GM19043 (cell line): Measurements from ENCODE around the gene CAMK2N2.
"Not testable (repeated sequence)": the region's sequence is repeated elsewhere in the genome, so short reads cannot be mapped to it uniquely, and the experiment has no call there.

ENCODE experiments used
- ATAC-seq: cut with Tn5 transposase; IDR thresholded peaks from one replicate; pipeline ENCODE4 v1.9.1; 2021; ENCODE audit warnings: low read depth; ENCODE audit not compliant: unreplicated experiment

CAMK2N2 gene

DNA sequence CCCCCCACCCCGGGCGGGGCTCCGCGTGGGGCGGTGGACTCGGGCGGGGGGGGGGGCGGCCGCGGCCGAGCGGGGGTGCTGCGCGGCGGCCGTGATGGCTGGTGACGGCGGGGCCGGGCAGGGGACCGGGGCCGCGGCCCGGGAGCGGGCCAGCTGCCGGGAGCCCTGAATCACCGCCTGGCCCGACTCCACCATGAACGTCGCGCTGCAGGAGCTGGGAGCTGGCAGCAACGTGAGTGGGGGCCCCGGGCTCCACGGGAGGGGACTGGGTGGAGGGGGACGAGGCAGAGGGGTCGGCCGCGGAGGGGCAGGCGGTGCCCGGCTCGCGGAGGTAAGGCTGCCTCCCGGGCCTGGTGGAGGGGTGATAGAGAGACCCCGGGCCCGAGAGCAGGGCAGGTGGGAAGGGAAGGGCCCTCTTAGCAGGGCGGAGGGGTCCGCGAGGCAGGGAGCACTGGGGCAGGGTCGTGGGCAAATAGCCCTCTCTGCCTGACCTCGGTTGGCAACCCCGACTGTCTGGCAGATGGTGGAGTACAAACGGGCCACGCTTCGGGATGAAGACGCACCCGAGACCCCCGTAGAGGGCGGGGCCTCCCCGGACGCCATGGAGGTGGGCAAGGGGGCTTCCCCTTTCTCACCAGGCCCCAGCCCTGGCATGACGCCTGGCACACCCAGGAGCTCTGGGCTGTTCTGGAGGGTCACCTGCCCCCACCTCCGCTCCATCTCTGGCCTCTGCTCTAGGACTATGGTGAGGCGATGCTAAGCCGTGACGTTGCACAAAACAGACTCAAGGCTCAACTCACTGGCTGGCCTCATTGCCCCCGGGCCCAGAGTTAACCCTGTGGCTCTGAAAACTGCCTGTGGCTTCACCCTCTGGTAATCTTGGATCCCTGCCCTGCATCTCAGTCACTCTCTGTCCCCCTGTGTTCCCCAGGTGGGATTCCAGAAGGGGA lies 14.9 kb upstream of the CAMK2N2 start, which contains the start of gene ECE2:
ECE2 (plus strand) TSS at position 62 of the 950 bp plus-strand sequence; CDS start at position 194, 132 bp downstream.
- ATAC-seq, result no peak

DNA sequence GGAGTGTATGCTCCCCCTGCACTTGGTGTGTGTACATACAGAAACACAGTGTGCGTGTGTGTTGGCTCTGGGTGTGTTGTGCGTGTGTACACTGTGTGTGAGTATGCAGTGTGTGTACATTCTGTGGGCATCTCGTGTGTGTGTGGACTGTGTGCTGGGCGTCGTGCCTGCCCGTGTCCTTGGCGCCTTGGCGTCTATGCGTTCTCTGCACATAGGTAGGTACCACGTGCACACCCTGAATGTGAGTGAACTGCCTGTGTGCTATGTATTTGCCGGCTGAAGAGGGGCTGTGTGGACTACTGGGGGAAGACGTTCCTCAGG lies 14.0 kb upstream of the CAMK2N2 start:
- no peak for ATAC-seq

DNA sequence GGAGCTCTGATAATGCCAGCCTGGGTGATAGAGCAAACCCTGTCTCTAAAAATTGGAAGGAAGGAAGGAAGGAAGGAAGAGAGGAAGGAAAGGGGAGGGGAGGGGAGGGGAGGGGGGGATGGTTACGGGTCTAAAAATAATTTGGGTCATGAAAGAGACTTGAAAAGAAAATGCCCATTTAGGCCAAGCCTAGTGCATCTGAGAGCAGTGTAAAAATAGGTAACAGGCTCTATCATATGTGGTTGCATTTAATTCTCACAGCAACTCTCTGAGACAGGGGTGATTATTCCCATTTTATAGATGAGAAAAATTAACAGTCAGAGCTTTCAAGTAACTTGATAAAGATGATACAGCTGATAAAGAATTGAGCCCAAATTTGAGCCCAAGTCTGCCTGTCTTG lies 10.9 kb upstream of the CAMK2N2 start:
- no peak for ATAC-seq

DNA sequence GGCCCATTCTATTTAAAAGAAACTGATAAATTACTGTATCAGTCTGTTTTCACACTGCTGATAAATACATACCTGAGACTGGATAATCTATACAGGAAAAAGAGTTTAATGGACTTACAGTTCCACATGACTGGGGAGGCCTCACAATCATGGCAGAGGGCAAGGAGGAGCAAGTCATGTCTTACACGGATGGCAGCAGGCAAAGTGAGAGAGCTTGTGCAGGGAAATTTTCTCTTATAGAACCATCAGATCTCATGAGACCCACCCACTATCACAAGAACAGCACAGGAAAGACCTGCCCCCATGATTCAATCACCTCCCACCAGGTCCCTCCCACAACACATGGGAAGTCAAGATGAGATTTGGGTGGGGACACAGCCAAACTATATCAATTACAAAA lies 5.9 kb upstream of the CAMK2N2 start:
- not testable (repeated sequence) for ATAC-seq

GRCh38 chr3:184262764-184263179 lies 1.4 kb upstream of the CAMK2N2 start:
- no peak for ATAC-seq

DNA sequence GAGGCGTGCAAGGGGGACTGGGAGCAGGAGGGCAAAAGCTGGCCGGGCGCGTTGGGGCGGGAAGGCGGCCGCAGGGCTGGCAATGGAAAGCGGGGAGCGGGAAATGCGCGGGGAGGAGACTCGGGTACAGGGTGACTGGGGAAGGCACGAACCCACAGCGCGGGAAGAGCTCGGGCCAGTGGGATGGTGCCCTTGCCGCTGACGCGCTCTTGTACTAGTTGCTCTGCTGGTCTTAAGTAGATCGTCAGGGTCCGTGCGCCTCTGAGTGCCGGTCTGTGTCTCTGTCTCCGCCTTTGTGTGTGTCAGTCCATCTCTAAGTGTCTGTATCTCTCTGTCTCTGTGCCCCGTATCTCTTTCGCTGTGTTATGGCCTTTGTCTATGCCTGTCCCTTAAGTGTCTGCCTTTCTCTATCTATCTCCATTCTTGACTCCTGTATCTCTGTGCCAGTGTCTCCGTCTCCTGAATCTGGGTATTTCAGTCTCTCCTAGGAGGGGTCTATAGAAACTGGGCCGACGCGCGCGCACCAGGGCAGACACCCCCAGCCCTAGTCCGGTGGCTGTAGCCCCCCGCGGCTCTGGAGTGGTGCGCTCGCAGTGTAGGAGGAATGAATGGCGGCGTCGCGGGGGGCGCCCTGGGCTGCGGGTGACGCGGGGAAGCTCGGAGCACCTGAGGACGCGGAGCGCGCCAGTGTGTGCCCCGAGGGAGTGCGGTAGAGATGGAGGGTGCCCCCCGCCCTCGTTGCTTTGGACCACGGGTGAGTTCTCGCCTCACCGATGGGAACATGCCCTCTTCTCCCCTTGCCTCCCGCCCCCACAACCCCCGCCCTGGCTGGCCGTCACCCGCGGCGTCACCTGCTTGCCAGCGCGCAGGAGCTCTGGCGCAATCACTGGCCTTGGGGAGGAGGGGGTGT lies 756 bp upstream of the CAMK2N2 start:
- ATAC-seq, result no peak

GRCh38 chr3:184260724-184261269 lies 556 bp downstream of the CAMK2N2 start:
- ATAC-seq, result no peak

- no peak for ATAC-seq
These were observed 1.3 kb downstream of the CAMK2N2 start for GRCh38 chr3:184259878-184260723.

DNA sequence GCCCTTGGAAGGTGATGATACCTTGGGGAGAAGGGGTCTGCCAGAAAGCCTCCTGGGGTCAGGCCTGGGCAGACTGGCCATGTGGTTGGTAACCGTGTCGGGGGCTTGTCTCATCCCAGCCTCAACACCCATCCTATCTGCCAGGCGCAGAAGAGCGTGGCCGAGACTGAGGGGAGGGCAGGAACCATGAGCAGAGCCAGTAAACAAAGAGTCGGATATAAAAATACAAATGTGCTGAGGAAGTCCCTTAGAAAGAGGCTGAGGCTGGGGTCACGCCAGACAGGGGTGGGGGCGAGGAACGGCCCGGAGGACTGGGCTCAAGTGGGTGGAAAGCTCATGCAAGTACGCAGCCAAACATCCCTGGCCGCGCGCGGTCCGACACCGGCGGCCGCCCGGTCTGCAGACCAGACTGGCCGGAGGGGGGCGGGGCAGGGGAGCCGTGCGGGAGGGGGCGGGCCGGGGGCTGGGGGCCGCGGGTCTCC lies 1.9 kb downstream of the CAMK2N2 start:
- no peak for ATAC-seq

- ATAC-seq, result no peak
These were observed 2.4 kb downstream of the CAMK2N2 start for GRCh38 chr3:184258926-184259325.

GRCh38 chr3:184257083-184257915 lies 4.1 kb downstream of the CAMK2N2 start:
- no peak for ATAC-seq

- ATAC-seq, result no peak
These were observed 5.9 kb downstream of the CAMK2N2 start for GRCh38 chr3:184255291-184256039.

GRCh38 chr3:184250167-184250828 lies 11.1 kb downstream of the CAMK2N2 start:
- peak; percentile 72 for ATAC-seq

DNA sequence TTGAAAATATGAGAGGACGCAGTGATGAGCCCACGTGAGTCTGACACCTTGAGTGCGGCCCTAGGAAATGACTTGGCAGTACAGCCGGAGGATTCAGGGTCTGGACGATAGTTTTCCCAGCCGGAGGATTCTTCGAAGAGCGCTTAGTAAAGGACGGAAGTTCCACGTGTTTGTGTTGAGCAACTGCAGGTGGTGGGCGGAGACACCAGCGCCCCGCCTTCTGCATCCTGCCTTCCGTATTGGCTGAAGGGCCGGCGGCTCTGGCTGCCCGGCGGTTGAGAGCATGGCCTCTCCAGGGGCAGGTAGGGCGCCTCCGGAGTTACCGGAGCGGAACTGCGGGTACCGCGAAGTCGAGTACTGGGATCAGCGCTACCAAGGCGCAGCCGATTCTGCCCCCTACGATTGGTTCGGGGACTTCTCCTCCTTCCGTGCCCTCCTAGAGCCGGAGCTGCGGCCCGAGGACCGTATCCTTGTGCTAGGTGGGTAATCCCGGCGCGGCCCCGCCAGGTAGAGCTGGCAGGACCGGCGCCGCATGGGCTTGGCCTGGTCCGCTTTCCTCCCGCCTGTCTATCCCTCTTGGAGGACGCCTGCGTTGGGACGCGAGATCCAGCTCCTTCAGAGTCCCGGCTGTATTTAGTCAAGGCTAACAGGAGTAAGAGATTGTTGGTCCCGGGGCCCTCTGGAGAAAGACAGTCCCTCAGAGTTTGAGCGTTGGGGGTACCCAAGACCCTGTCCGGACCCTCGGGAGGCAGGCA lies 11.8 kb downstream of the CAMK2N2 start, which contains the start of gene EEF1AKMT4:
EEF1AKMT4 (plus strand) TSS at position 261 of the 755 bp plus-strand sequence; CDS start at position 284, 23 bp downstream.
- peak; percentile 87 for ATAC-seq

DNA sequence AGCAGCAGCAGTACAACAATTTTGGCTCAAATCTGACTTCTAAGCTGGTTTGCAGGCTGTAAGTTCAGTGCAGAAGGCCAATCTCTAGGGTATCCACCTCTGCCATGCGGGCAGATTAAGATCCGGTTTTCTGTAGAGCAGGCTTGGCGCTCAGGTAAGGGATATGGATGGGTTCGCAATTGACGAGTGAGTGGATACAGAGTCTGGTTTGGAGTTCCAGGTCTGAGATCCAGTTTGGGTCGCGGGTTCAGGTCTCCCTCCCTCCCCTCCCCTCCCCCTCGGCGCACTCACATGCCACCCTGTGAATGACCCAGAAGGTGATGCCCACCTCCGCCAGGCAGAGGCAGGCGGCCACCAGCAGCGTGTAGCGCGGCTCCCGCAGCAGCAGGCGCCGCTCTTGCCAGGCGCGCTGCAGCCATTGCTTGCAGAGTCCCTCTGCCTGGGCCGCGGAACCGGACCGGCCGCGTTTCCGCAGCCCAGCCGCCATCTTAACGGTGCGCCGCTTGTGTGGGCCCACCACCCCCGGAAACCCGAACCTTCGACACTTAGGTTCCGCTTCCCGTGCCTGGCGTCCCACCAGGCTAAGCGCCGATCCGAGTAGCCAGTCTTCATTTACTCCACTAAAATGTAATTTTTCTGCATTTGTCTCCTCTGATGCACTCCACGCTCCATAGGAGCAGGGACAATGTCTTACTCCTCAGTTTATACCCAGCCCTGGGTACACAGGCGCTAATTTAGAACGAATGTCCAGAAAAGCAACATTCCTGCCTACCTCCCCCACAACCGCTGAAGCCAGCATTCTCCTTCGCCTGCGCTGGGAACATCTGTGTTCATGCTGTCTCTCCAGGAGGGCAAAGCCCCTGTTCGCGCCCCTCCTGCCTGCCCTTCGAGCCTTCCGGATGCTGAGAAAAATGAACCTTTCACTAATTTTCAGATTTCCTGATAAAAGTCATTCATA lies 12.6 kb downstream of the CAMK2N2 start, which contains the start of gene ALG3:
ALG3 (minus strand) TSS at position 509 of the 958 bp plus-strand sequence; CDS start at position 487, 22 bp downstream.
- peak; percentile 3 for ATAC-seq

- no peak for ATAC-seq
These were observed 19.1 kb downstream of the CAMK2N2 start for GRCh38 chr3:184242297-184242685.
